Measurements from ENCODE around the gene ACSS2. TPM values are rescaled to one million over a fixed set of nuclear protein-coding genes. Genes with fewer than 3 reads are reported as not detected.

The ACSS2 gene, protein sequence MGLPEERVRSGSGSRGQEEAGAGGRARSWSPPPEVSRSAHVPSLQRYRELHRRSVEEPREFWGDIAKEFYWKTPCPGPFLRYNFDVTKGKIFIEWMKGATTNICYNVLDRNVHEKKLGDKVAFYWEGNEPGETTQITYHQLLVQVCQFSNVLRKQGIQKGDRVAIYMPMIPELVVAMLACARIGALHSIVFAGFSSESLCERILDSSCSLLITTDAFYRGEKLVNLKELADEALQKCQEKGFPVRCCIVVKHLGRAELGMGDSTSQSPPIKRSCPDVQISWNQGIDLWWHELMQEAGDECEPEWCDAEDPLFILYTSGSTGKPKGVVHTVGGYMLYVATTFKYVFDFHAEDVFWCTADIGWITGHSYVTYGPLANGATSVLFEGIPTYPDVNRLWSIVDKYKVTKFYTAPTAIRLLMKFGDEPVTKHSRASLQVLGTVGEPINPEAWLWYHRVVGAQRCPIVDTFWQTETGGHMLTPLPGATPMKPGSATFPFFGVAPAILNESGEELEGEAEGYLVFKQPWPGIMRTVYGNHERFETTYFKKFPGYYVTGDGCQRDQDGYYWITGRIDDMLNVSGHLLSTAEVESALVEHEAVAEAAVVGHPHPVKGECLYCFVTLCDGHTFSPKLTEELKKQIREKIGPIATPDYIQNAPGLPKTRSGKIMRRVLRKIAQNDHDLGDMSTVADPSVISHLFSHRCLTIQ
- 125 TPM in 2 replicates for total RNA-seq

DNA sequence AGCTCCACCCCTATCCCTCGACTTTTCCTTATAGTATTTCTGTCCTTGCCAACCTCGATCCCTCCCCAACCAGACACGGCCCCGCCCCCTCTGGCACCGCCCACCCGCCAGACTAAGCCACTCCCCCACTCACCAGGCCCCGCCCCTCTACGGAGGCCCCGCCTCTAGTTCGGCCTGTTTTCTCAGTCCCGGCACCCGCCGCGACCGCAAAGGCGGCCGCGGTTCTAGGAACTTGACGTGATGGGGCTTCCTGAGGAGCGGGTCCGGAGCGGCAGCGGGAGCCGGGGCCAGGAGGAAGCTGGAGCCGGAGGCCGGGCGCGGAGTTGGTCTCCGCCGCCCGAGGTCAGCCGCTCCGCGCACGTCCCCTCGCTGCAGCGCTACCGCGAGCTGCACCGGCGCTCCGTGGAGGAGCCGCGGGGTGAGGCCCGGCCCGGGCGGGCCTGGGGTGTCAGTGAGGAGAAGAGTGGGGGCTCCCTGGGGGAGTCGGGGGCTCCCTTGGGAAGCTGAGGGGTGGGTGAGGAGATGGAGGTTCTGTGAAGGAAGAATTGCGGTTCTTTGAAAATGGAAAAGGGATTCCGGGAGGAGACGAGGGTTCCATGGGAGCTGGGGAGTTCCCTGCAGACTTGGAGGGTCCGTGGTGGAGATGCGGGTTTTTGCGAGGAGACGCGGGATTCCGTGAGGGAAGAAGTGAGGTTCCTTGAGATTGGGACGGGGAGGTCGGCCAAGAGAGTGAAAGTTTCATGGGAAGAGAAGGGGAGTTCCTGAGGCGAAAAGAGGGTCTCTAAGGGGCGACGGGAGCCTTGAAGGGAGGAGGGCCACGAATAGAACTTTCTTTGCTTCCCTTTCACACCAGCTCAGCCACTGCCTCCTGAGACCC, at the start of gene ACSS2:
Gene ACSS2 (plus strand): TSS at position 207 of the 877 bp plus-strand sequence. CDS start 34 bp downstream, at position 241.

GRCh38 chr20:34872622-34873224, 3.7 kb upstream of the ACSS2 start, which contains the start of gene GGT7:
Gene GGT7, minus strand, starts transcription at chr20:34872856. Its CDS starts 41 bp downstream, at chr20:34872815.

DNA sequence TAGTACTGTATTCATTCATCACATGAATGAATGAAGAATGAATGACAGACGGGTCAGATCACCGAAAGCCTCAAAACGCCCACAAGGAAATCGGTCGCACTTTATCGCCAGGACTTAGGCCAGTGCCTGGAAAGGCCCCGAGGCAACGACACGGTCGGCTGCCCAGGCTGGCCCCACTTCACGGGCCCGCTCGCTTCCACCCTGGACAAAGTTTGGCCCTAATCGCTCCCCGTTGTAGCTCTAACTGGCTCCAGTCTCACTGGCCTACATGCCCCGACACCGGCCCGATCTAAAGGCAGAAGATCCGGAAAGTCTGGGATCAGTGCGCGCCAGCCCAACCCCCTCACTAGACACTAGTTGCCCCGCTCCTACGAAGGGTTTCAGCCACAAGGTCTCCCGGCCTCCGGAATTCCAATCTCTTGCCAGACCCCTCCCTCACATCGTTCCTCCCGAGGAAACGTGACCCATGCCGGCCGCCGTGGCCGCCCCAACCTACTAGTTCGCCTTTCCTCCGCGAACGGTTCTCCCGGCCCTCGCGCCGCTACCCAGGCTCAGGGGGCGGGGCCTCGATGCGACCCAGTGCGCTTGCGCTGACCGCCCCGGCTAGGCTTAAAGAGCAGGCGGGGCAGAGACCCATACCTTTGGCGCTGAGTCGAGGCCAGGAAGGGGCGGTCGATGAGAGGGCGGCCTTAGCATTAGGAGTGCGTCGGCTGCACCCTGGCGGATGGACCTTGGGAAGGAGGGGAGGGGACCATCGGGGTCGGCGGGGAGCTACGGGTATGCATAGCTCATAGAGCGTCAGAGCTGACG, 79.0 kb downstream of the ACSS2 start, which contains the start of the genes GSS and MYH7B:
Gene GSS (minus strand): TSS at position 576 of the 810 bp plus-strand sequence. CDS start 3,954 bp downstream, outside the sequence.
Gene MYH7B (plus strand): TSS at position 638 of the 810 bp plus-strand sequence. CDS start 22,138 bp downstream, outside the sequence.

Other genes starting within 250 kb of the ACSS2 start
- 14.0 and 21.0 TPM in 2 replicates for gene PIGU, start 199.5 kb upstream of the ACSS2 start, total RNA-seq
- gene TP53INP2, start 172.3 kb upstream of the ACSS2 start, total RNA-seq, result 4.6 and 5.7 TPM in 2 replicates
- 7.2 and 9.2 TPM in 2 replicates for gene NCOA6, start 51.0 kb upstream of the ACSS2 start, total RNA-seq
- 9.5 and 14.7 TPM in 2 replicates for gene GGT7, start 3.8 kb upstream of the ACSS2 start, total RNA-seq
- 111 and 135 TPM in 2 replicates for gene GSS, start 79.2 kb downstream of the ACSS2 start, total RNA-seq
- under 0.01 TPM in 1 of 2 replicates, not detected in the other for gene MYH7B, start 79.3 kb downstream of the ACSS2 start, total RNA-seq
- 77.6 and 88.8 TPM in 2 replicates for gene TRPC4AP, start 216.2 kb downstream of the ACSS2 start, total RNA-seq